ENCODE data around the gene WFDC8.

GRCh38 chr20:45607810-45608209 is 28.7 kb upstream of the WFDC8 start:
- TF ChIP-seq EZH2phosphoT487 (IDR thresholded peaks at IDR 0.05; ENCODE audit: borderline replicate concordance, low read length) (no peak), CTCF (IDR thresholded peaks at IDR 0.05; ENCODE audit: low read depth, low read length, poor library complexity, severe bottlenecking) (no peak)

Measured in DOHH2 (cell line).